ENCODE data around the gene KRT9. TPM values are rescaled to one million over a fixed set of nuclear protein-coding genes. Genes with fewer than 3 reads are reported as not detected.

KRT9 gene
- total RNA-seq, 4 donors from 2014 or later: not detected

GRCh38 chr17:41539071-41539492 is 32.8 kb downstream of the KRT9 start:
- TF ChIP-seq, protein P1, sequence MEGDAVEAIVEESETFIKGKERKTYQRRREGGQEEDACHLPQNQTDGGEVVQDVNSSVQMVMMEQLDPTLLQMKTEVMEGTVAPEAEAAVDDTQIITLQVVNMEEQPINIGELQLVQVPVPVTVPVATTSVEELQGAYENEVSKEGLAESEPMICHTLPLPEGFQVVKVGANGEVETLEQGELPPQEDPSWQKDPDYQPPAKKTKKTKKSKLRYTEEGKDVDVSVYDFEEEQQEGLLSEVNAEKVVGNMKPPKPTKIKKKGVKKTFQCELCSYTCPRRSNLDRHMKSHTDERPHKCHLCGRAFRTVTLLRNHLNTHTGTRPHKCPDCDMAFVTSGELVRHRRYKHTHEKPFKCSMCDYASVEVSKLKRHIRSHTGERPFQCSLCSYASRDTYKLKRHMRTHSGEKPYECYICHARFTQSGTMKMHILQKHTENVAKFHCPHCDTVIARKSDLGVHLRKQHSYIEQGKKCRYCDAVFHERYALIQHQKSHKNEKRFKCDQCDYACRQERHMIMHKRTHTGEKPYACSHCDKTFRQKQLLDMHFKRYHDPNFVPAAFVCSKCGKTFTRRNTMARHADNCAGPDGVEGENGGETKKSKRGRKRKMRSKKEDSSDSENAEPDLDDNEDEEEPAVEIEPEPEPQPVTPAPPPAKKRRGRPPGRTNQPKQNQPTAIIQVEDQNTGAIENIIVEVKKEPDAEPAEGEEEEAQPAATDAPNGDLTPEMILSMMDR (IDR thresholded peaks at IDR 0.05; ENCODE audit: low read depth): no peak

DNA sequence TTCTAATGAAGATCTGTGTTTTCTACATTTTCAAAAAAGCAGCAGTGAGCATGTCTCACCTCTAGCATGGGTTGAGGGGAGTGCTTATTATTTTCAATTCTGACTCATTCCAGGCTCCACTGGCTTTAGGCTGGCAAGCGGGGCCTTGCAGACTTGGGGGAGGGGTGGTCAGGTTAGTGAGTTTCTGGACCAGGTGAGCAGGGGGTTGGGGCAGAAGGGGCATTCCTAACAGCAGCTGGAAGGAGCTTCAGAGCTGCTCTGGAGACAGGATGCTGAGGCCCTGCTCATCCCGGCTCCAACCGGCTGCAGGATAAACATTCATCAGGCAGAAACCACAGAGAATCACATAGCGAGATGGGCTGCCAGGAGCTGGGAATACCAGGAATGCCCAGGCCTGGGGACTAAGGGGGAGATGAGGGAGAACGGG is 33.3 kb downstream of the KRT9 start:
- TF ChIP-seq, protein P1 (IDR thresholded peaks at IDR 0.05; ENCODE audit: low read depth): no peak

- TF ChIP-seq, protein P1 (IDR thresholded peaks at IDR 0.05; ENCODE audit: low read depth): no peak
Observed at GRCh38 chr17:41537990-41538389, 33.9 kb downstream of the KRT9 start.

- TF ChIP-seq, protein P1 (IDR thresholded peaks at IDR 0.05; ENCODE audit: low read depth): no peak
Observed at GRCh38 chr17:41537614-41537954, 34.3 kb downstream of the KRT9 start.

GRCh38 chr17:41536741-41537613 is 34.9 kb downstream of the KRT9 start:
- TF ChIP-seq, protein P1 (IDR thresholded peaks at IDR 0.05; ENCODE audit: low read depth): no peak

GRCh38 chr17:41535764-41536481 is 35.9 kb downstream of the KRT9 start:
- TF ChIP-seq, protein P1 (IDR thresholded peaks at IDR 0.05; ENCODE audit: low read depth): no peak

- TF ChIP-seq, protein P1 (IDR thresholded peaks at IDR 0.05; ENCODE audit: low read depth): no peak
Observed at GRCh38 chr17:41534899-41535546, 36.8 kb downstream of the KRT9 start.

Data from subcutaneous adipose tissue (tissue), 4 donors.